HFFc6 (cell line): ENCODE results near the gene CFAP77. TPM values are rescaled to one million over a fixed set of nuclear protein-coding genes. Genes with fewer than 3 reads are reported as not detected.

ENCODE experiments used
- DNase-seq: peaks from one replicate; pipeline ENCODE4 v3.0.0-alpha.2; 2018
- H3K27ac Mint-ChIP-seq: 2 replicates; pipeline ENCODE4 v1.8.0; 2020; ENCODE audit warnings: mild to moderate bottlenecking, mixed read lengths
- H3K27me3 Mint-ChIP-seq: 2 replicates; pipeline ENCODE4 v1.8.0; 2021; ENCODE audit warnings: mild to moderate bottlenecking, moderate library complexity, mixed read lengths; ENCODE audit not compliant: insufficient read depth
- H3K36me3 Mint-ChIP-seq: 2 replicates; pipeline ENCODE4 v1.8.0; 2021; ENCODE audit warnings: low read depth, mixed read lengths
- H3K4me1 Mint-ChIP-seq: 2 replicates; pipeline ENCODE4 v1.8.0; 2020; ENCODE audit warnings: low read depth, mixed read lengths
- H3K4me3 Mint-ChIP-seq: 2 replicates; pipeline ENCODE4 v1.8.0; 2020; ENCODE audit warnings: mild to moderate bottlenecking, moderate library complexity, mixed read lengths
- H3K9me3 Mint-ChIP-seq: 2 replicates; pipeline ENCODE4 v1.8.0; 2020; ENCODE audit warnings: mild to moderate bottlenecking, mixed read lengths
- total RNA-seq, 6 experiments: library from RNA; stranded (reverse); fragmentation: NEBNext Ultra II Directional; extraction: Animal tissue kit (Norgen Biotek cat#: 25700); gene quantifications; 2 replicates in 1 of 6; 3 replicates in 5 of 6; pipeline ENCODE4 v1.2.3, GENCODE V29; 2021
- TF ChIP-seq, protein P1 (sequence below): fragments of 200-600 bp; sonication (generic); IDR thresholded peaks from 2 replicates; pipeline ENCODE4 v1.5.0; 2021; ENCODE audit warnings: antibody characterized with exemption, mild to moderate bottlenecking

CFAP77 gene
- total RNA-seq, 6 experiments from 2014 or later = not detected

GRCh38 chr9:132479733-132480132 is 69.7 kb downstream of the CFAP77 start:
- no peak overlapping the region for H3K4me3 Mint-ChIP-seq
- H3K36me3 Mint-ChIP-seq = no peaks in the 10 kb centered on the region

GRCh38 chr9:132481053-132481849 is 71.2 kb downstream of the CFAP77 start:
- TF ChIP-seq, protein P1, sequence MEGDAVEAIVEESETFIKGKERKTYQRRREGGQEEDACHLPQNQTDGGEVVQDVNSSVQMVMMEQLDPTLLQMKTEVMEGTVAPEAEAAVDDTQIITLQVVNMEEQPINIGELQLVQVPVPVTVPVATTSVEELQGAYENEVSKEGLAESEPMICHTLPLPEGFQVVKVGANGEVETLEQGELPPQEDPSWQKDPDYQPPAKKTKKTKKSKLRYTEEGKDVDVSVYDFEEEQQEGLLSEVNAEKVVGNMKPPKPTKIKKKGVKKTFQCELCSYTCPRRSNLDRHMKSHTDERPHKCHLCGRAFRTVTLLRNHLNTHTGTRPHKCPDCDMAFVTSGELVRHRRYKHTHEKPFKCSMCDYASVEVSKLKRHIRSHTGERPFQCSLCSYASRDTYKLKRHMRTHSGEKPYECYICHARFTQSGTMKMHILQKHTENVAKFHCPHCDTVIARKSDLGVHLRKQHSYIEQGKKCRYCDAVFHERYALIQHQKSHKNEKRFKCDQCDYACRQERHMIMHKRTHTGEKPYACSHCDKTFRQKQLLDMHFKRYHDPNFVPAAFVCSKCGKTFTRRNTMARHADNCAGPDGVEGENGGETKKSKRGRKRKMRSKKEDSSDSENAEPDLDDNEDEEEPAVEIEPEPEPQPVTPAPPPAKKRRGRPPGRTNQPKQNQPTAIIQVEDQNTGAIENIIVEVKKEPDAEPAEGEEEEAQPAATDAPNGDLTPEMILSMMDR = no peak
- H3K9me3 Mint-ChIP-seq = no peaks in the 10 kb centered on the region
- H3K4me3 Mint-ChIP-seq = no peak overlapping the region
- no peak overlapping the region for H3K27ac Mint-ChIP-seq
- no peak for DNase-seq
- H3K36me3 Mint-ChIP-seq = no peaks in the 10 kb centered on the region
- H3K4me1 Mint-ChIP-seq = no peaks in the 10 kb centered on the region
- peaks cover 57% of the 10 kb centered on the region for H3K27me3 Mint-ChIP-seq

More at GRCh38 chr9:132479733-132480132, 69.7 kb downstream of the CFAP77 start:
- H3K4me1 Mint-ChIP-seq = no peaks in the 10 kb centered on the region
- H3K27me3 Mint-ChIP-seq = peaks cover 58% of the 10 kb centered on the region
- H3K27ac Mint-ChIP-seq = no peak overlapping the region
- H3K9me3 Mint-ChIP-seq = no peaks in the 10 kb centered on the region
- DNase-seq = no peak
- TF ChIP-seq, protein P1 = no peak

GRCh38 chr9:132482196-132482813 is 72.3 kb downstream of the CFAP77 start:
- no peak for DNase-seq
- Mint-ChIP-seq H3K4me1 (no peaks in the 10 kb centered on the region), H3K27me3 (peaks cover 59% of the 10 kb centered on the region), H3K27ac (no peak overlapping the region), H3K4me3 (no peak overlapping the region), H3K36me3 (no peaks in the 10 kb centered on the region), H3K9me3 (no peaks in the 10 kb centered on the region)
- TF ChIP-seq, protein P1 = no peak

DNA sequence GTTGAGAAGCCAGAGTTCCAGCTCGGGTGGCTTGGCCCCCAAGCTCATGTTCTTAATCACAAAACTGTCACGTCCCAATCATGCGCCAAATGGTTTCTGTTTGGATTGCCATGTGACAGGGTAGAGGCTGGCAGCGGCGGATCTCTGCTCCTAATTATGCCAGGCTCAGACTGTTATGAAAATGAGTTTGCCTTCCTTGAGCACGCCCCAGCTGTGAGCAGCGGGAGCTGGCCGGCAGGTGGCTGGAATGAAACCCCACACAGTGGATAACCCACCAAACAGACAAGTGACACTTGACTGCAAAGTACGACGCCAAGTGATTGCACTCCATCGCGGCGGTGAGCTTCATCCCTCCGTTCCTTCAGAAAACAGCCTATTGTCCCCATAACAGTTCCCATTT is 75.4 kb downstream of the CFAP77 start:
- TF ChIP-seq, protein P1 = no peak
- H3K36me3 Mint-ChIP-seq = no peaks in the 10 kb centered on the region
- no peaks in the 10 kb centered on the region for H3K9me3 Mint-ChIP-seq
- peaks cover 61% of the 10 kb centered on the region for H3K27me3 Mint-ChIP-seq
- no peaks in the 10 kb centered on the region for H3K4me1 Mint-ChIP-seq
- no peak for DNase-seq
- no peak overlapping the region for H3K27ac Mint-ChIP-seq
- no peak overlapping the region for H3K4me3 Mint-ChIP-seq

GRCh38 chr9:132486706-132487350 is 76.8 kb downstream of the CFAP77 start:
- H3K27ac Mint-ChIP-seq = no peak overlapping the region
- no peaks in the 10 kb centered on the region for H3K9me3 Mint-ChIP-seq
- no peak overlapping the region for H3K4me3 Mint-ChIP-seq
- H3K27me3 Mint-ChIP-seq = peaks cover 63% of the 10 kb centered on the region
- TF ChIP-seq, protein P1 = no peak
- H3K36me3 Mint-ChIP-seq = no peaks in the 10 kb centered on the region
- no peaks in the 10 kb centered on the region for H3K4me1 Mint-ChIP-seq
- no peak for DNase-seq
